AG04449 (cell line): ENCODE measurements around the gene ANTXR1.

Source experiments
- CTCF ChIA-PET: fragments of 350-600 bp; formaldehyde crosslinking; extraction: SDS; loops from one replicate; lab custom pipeline; 2021; ENCODE audit warnings: antibody characterized with exemption; lab: Yijun Ruan, JAX
- POLR2A ChIA-PET: fragments of 400-600, 350-600 bp; formaldehyde crosslinking; extraction: SDS; loops from one replicate; lab custom pipeline; 2020; ENCODE audit warnings: antibody characterized with exemption, inconsistent platforms; lab: Yijun Ruan, JAX
- DNase-seq: peaks from one replicate; pipeline ENCODE4 v3.0.0-alpha.2; 2010; ENCODE audit warnings: low read depth, low spot score
- H3K4me3 ChIP-seq: 2 replicates; pipeline ENCODE4 v1.5.1; 2011; ENCODE audit warnings: low read depth, mild to moderate bottlenecking, control low read depth, low read length
- CTCF ChIP-seq: IDR thresholded peaks from one replicate; pipeline ENCODE4 v1.5.1; 2011; ENCODE audit warnings: mild to moderate bottlenecking, moderate library complexity, low read length, control low read depth, inconsistent platforms; ENCODE audit not compliant: insufficient read depth; ENCODE audit errors: missing control alignments

ANTXR1 gene

DNA sequence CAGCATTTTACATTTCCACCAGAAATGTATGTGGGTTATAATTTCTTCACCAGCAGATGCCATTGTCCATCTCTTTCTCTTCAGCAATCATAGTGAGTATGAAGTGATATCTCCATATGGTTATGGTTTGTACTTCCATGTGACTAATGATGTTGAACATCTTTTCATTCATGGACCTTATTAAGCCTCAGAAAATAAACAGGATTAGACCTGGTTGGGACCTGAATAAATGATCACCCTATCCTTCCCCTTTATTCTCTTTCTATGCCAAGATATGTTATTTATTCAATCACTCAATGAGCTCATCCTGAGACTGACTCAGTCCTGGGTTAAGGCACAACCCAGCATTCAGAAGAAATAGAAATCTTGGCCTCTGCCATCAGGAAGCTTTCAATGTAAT lies 86.6 kb downstream of the ANTXR1 start:
- TF ChIP-seq CTCF, result no peak
- POLR2A ChIA-PET, result interaction anchor here (1.3 kb wide), 1 partner anchor 14 kb away, joined by 3 read pairs; no protein-coding TSS in a partner anchor
- no peak overlapping the region for H3K4me3 ChIP-seq
- no peak for DNase-seq
- CTCF ChIA-PET, result interaction anchor here (1.3 kb wide), 1 partner anchor 156 kb away, joined by 3 read pairs; no protein-coding TSS in a partner anchor

DNA sequence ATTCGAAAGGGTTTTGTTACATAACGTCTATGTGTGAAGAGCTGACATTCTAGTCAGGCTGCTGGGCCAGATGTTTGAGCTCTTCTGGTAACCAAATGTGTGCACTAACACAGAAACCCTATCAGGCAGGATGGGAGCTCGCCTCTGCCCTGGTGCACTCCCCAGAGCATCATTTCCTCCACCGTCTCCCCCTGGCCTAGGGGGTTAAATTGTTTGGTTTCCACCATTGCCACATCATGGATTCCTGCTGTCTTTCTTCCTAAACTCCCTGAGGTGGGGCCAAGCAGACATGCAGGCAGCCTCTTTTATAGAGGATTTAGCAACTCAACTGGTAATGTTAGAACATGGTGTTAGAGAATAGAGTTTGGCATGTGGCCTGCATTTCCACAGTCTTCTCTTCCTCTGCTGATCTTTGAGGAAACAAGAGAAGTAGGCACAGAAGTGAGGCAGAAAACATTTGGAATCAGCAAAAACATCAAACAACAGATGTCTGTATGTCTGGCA lies 87.3 kb downstream of the ANTXR1 start:
- ChIA-PET CTCF (interaction anchor here (1.3 kb wide), 1 partner anchor 157 kb away, joined by 3 read pairs; no protein-coding TSS in a partner anchor), POLR2A (interaction anchor here (1.3 kb wide), 1 partner anchor 13 kb away, joined by 3 read pairs; no protein-coding TSS in a partner anchor)
- TF ChIP-seq CTCF, result no peak
- H3K4me3 ChIP-seq, result no peak overlapping the region
- DNase-seq, result no peak

DNA sequence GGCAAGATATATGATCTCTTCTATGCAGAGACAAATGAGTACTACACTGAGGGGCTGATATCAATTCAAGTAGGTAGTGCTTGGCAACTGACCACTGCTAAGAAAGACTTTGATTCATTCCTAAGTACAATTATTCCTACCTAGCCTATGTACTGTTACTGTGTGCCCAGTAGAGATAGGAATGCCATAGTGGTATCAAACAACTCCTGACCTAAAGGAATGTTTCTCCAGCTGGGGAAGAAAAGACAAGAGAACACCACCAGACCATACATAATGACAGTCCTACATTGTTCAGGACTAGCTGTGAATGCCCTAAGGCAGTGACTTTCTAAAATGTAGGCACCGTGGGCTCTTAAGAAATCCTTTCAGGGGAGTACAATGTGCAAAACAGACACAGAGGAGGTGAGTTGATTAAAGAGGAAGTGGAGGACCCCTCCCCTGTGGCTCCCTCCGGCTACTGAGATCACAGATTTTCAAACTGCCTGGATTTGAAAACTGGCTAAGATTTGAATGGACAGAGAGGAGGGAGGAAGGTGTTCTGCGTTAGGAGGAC lies 89.1 kb downstream of the ANTXR1 start:
- H3K4me3 ChIP-seq, result no peak overlapping the region
- ChIA-PET CTCF (interaction anchor here (0.5 kb wide), 1 partner anchor 87 kb away, joined by 3 read pairs; no protein-coding TSS in a partner anchor), POLR2A (no interaction called here)
- no peak for TF ChIP-seq CTCF
- DNase-seq, result no peak

DNA sequence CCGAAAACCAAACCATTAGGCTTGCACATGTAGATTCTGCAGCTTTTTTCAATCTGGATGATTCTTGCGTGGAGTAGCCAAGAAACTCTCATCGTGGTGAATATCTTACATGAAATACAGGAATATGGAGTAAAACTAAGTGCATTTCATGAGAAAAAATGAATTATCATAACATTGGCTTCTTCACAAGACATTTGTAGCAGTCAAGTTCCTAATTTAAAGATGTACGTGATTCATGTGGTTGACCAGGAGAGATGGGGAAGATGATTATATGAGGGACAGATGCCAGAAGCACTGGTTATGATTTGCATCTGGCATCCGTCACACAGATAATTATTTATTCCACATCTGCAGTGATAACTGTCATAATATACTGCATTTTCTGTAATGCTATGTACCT lies 90.4 kb downstream of the ANTXR1 start:
- no peak for TF ChIP-seq CTCF
- DNase-seq, result no peak
- ChIA-PET CTCF (no interaction called here), POLR2A (no interaction called here)
- no peak overlapping the region for H3K4me3 ChIP-seq

DNA sequence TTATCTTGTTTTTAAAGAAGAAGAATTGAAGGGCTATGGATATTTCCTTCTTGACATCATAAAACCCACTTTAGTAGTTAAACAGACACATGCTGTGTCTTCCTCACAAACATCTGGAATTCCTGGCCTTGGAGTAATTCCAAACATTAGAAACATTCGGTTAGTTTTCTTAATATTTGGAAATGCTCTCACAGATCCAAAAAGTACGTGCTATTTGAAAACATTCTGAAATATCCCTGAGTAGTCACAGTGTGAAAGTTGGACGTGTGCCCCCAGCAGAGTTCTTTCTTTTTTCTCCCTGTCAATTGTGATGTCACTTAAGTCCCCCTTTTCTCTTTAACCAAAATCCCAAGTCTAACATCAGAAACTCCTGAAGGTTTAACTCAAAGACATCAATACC lies 91.3 kb downstream of the ANTXR1 start:
- no peak overlapping the region for H3K4me3 ChIP-seq
- DNase-seq, result no peak
- CTCF ChIA-PET, result interaction anchor here (0.6 kb wide), 1 partner anchor 46 kb away, joined by 3 read pairs; no protein-coding TSS in a partner anchor
- TF ChIP-seq CTCF, result no peak
- POLR2A ChIA-PET, result no interaction called here

- CTCF ChIA-PET, result interaction anchor here (1.3 kb wide), 1 partner anchor 166 kb away, joined by 3 read pairs; no protein-coding TSS in a partner anchor
- DNase-seq, result no peak
- H3K4me3 ChIP-seq, result no peak overlapping the region
- POLR2A ChIA-PET, result no interaction called here
- TF ChIP-seq CTCF, result no peak
Measured at GRCh38 chr2:69109255-69109654, 96.3 kb downstream of the ANTXR1 start.
